ENCODE measurements around the gene OBSCN. TPM values are rescaled to one million over a fixed set of nuclear protein-coding genes. Genes with fewer than 3 reads are reported as not detected.

Gene OBSCN
- total and polyA plus RNA-seq, 7 experiments from 2014 or later, result 1.3 to 132 (median 76.4) TPM

DNA sequence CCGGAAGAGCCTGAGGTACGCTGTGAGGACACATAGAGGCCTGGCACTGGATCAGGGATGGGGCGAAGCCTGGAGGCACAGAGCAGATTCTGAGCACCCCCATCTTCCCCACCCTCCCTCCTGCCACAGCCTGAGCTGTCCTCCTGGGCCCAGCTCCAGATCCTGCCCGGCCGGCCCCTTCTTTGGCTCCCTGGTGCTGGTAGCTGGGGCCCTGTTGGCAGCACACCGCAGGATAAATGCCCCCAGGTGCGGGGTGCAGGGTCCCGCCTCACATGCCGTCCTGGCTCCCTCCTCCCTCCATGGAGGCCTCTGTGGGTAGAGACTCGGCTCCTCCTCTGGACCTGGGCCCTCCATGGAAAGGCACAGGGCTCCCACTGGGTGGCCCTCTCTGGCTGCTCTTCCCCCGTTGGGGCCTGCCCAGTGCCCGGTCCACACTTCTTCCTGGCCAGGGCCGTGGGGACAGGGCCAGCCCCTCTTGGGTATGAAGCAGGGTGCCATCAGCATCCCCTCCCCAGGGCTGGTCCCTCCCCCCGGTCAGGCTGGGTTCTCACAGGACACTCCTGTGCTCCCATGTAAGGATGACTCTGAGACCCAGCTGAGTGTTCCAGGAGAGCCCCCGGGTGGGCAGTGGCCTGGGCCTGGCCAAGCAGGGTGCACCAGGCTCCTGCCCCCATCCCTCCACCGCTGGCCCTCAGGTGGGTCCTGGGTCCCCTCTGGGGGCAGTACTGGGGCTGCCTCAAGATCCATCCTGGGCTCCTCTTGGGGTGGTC is 1.1 kb upstream of the OBSCN start:
- Mint-ChIP-seq H3K27me3 (peaks cover 4 to 24% (median 10%) of the 10 kb centered on the region in 5 donors), H3K9me3 (no peaks in the 10 kb centered on the region), H3K27ac (no peak overlapping the region), H3K4me3 (no peak overlapping the region), H3K4me1 (no peaks in the 10 kb centered on the region), H3K36me3 (no peaks in the 10 kb centered on the region)
- Histone ChIP-seq H3K9me3 (ENCODE audit: control insufficient read depth in 2 of 3, low read length in 3 of 3) (no peaks in the 10 kb centered on the region), H3K27me3 (ENCODE audit: control insufficient read depth in 2 of 2, insufficient read depth in 2 of 2, low read length in 2 of 2) (no peaks in the 10 kb centered on the region), H3K4me3 (ENCODE audit: low read length) (no peak overlapping the region), H3K27ac (ENCODE audit: low read depth, low read length) (no peak overlapping the region), H3K4me1 (ENCODE audit: control insufficient read depth in 2 of 2, insufficient read depth in 2 of 2, low read length in 2 of 2) (no peaks in the 10 kb centered on the region), H3K36me3 (ENCODE audit: control insufficient read depth in 2 of 3, insufficient read depth in 3 of 3, low read length in 3 of 3) (no peaks in the 10 kb centered on the region)
- intact Hi-C loops (cut with micrococcal nuclease), result no loop called here
- ChIA-PET POLR2A (interaction anchor here (0.5 kb wide), 1 partner anchor 19 kb away, joined by 3 read pairs; no protein-coding TSS in a partner anchor), CTCF (no interaction called here)
- DNase-seq (no peak), ATAC-seq (peak; percentile 19)

DNA sequence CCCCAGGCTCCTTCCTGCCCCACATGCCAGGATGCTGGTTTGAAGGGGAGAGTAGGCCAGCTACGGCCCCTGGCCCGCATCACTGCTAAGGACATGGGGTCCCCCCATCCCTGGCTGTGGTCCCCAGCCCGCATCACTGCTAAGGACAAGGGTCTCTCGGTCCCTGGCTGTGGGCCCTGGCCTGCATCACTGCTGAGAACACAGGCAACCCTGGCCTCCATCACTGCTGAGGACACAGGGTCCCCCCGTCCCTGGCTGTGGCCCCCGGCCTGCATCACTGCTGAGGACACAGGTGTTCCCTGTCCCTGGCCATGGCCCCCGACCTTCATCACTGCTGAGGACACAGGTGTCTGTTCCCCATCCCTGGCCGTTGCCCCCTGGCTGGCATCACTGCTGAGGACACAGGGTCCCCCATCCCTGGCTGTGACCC is 448 bp upstream of the OBSCN start:
- intact Hi-C loops (cut with micrococcal nuclease), result no loop called here
- no peaks in the 10 kb centered on the region for H3K4me1 Mint-ChIP-seq
- H3K9me3 ChIP-seq (ENCODE audit: control insufficient read depth in 2 of 3, low read length in 3 of 3), result no peaks in the 10 kb centered on the region
- no peaks in the 10 kb centered on the region for H3K4me1 ChIP-seq (ENCODE audit: control insufficient read depth in 2 of 2, insufficient read depth in 2 of 2, low read length in 2 of 2)
- H3K27ac Mint-ChIP-seq, result no peak overlapping the region
- ATAC-seq (no peak), DNase-seq (no peak)
- H3K27ac ChIP-seq (ENCODE audit: low read depth, low read length), result no peak overlapping the region
- H3K36me3 Mint-ChIP-seq, result no peaks in the 10 kb centered on the region
- H3K27me3 ChIP-seq (ENCODE audit: control insufficient read depth in 2 of 2, insufficient read depth in 2 of 2, low read length in 2 of 2), result no peaks in the 10 kb centered on the region
- H3K9me3 Mint-ChIP-seq, result no peaks in the 10 kb centered on the region
- POLR2A ChIA-PET, result no interaction called here
- H3K27me3 Mint-ChIP-seq, result peaks cover 4 to 24% (median 10%) of the 10 kb centered on the region in 5 donors
- no peaks in the 10 kb centered on the region for H3K36me3 ChIP-seq (ENCODE audit: control insufficient read depth in 2 of 3, insufficient read depth in 3 of 3, low read length in 3 of 3)
- CTCF ChIA-PET, result no interaction called here
- no peak overlapping the region for H3K4me3 ChIP-seq (ENCODE audit: low read length)
- H3K4me3 Mint-ChIP-seq, result no peak overlapping the region

- Histone ChIP-seq H3K36me3 (ENCODE audit: control insufficient read depth in 2 of 3, insufficient read depth in 3 of 3, low read length in 3 of 3) (no peaks in the 10 kb centered on the region), H3K4me3 (ENCODE audit: low read length) (no peak overlapping the region), H3K27ac (ENCODE audit: low read depth, low read length) (no peak overlapping the region), H3K9me3 (ENCODE audit: control insufficient read depth in 2 of 3, low read length in 3 of 3) (no peaks in the 10 kb centered on the region), H3K4me1 (ENCODE audit: control insufficient read depth in 2 of 2, insufficient read depth in 2 of 2, low read length in 2 of 2) (no peaks in the 10 kb centered on the region), H3K27me3 (ENCODE audit: control insufficient read depth in 2 of 2, insufficient read depth in 2 of 2, low read length in 2 of 2) (no peaks in the 10 kb centered on the region)
- Mint-ChIP-seq H3K27ac (no peak overlapping the region), H3K36me3 (no peaks in the 10 kb centered on the region), H3K9me3 (no peaks in the 10 kb centered on the region), H3K4me1 (peaks cover 0 to 4% (median 0%) of the 10 kb centered on the region in 7 donors), H3K27me3 (peaks cover 4 to 13% (median 4%) of the 10 kb centered on the region in 5 donors), H3K4me3 (no peak overlapping the region)
- ATAC-seq, result no peak
- intact Hi-C loops (cut with micrococcal nuclease), result no loop called here
- CTCF ChIA-PET, result no interaction called here
- POLR2A ChIA-PET, result interaction anchor here (0.5 to 0.6 kb wide), 2 partner anchors 49 to 58 kb away, joined by 3 read pairs; no protein-coding TSS in a partner anchor
- no peak for DNase-seq
These were observed 1.1 kb downstream of the OBSCN start for GRCh38 chr1:228208831-228209551.

DNA sequence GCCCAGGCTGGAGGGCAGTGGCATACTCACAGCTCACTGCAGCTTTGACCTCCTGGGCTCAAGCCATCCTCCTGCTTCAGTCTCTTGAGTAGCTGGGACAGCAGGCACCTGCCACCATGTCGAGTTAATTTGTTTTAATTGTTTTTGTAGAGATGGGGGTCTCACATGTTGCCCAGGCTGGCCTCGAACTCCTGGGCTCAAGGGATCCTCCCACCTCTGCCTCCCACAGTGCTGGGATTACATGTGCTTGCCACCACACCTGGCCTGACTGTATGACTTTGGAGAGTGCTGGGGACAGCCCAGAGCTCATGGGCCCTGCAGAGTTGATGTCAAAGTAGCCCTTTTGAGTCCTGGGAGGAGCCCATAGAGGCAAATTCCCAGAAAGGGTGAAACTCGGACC is 1.8 kb downstream of the OBSCN start:
- no peaks in the 10 kb centered on the region for H3K4me1 ChIP-seq (ENCODE audit: control insufficient read depth in 2 of 2, insufficient read depth in 2 of 2, low read length in 2 of 2)
- no peaks in the 10 kb centered on the region for H3K27me3 ChIP-seq (ENCODE audit: control insufficient read depth in 2 of 2, insufficient read depth in 2 of 2, low read length in 2 of 2)
- no peaks in the 10 kb centered on the region for H3K9me3 Mint-ChIP-seq
- no peak overlapping the region for H3K27ac Mint-ChIP-seq
- no peak for DNase-seq
- H3K9me3 ChIP-seq (ENCODE audit: control insufficient read depth in 2 of 3, low read length in 3 of 3), result no peaks in the 10 kb centered on the region
- no peak for ATAC-seq
- peaks cover 0 to 7% (median 0%) of the 10 kb centered on the region in 7 donors for H3K4me1 Mint-ChIP-seq
- CTCF ChIA-PET, result no interaction called here
- POLR2A ChIA-PET, result interaction anchor here (0.5 to 0.6 kb wide), 2 partner anchors 49 to 57 kb away, joined by 3 read pairs; no protein-coding TSS in a partner anchor
- intact Hi-C loops (cut with micrococcal nuclease), result no loop called here
- H3K36me3 Mint-ChIP-seq, result no peaks in the 10 kb centered on the region
- no peak overlapping the region for H3K4me3 ChIP-seq (ENCODE audit: low read length)
- H3K4me3 Mint-ChIP-seq, result no peak overlapping the region
- H3K27ac ChIP-seq (ENCODE audit: low read depth, low read length), result no peak overlapping the region
- H3K27me3 Mint-ChIP-seq, result peaks cover 4 to 13% (median 4%) of the 10 kb centered on the region in 5 donors
- no peaks in the 10 kb centered on the region for H3K36me3 ChIP-seq (ENCODE audit: control insufficient read depth in 2 of 3, insufficient read depth in 3 of 3, low read length in 3 of 3)

- Mint-ChIP-seq H3K4me3 (no peak overlapping the region), H3K27me3 (peaks cover 4 to 10% (median 4%) of the 10 kb centered on the region in 5 donors), H3K9me3 (no peaks in the 10 kb centered on the region), H3K4me1 (peaks cover 0 to 9% (median 0%) of the 10 kb centered on the region in 7 donors), H3K36me3 (no peaks in the 10 kb centered on the region), H3K27ac (no peak overlapping the region)
- no peak for DNase-seq
- Histone ChIP-seq H3K4me3 (ENCODE audit: low read length) (no peak overlapping the region), H3K9me3 (ENCODE audit: control insufficient read depth in 2 of 3, low read length in 3 of 3) (no peaks in the 10 kb centered on the region), H3K27ac (ENCODE audit: low read depth, low read length) (no peak overlapping the region), H3K36me3 (ENCODE audit: control insufficient read depth in 2 of 3, insufficient read depth in 3 of 3, low read length in 3 of 3) (peaks cover 0 to 5% (median 0%) of the 10 kb centered on the region in 3 experiments), H3K27me3 (ENCODE audit: control insufficient read depth in 2 of 2, insufficient read depth in 2 of 2, low read length in 2 of 2) (no peaks in the 10 kb centered on the region), H3K4me1 (ENCODE audit: control insufficient read depth in 2 of 2, insufficient read depth in 2 of 2, low read length in 2 of 2) (no peaks in the 10 kb centered on the region)
- ChIA-PET CTCF (no interaction called here), POLR2A (interaction anchor here (1.0 kb wide), 1 partner anchor 13 kb away, joined by 5 read pairs; no protein-coding TSS in a partner anchor)
- intact Hi-C loops (cut with micrococcal nuclease), result no loop called here
- ATAC-seq, result no peak
These were observed 2.3 kb downstream of the OBSCN start for GRCh38 chr1:228210076-228210651.

- peaks cover 0 to 10% (median 2%) of the 10 kb centered on the region in 7 donors for H3K4me1 Mint-ChIP-seq
- CTCF ChIA-PET, result no interaction called here
- peaks cover 0 to 6% (median 4%) of the 10 kb centered on the region in 5 donors for H3K27me3 Mint-ChIP-seq
- no peak overlapping the region for H3K27ac ChIP-seq (ENCODE audit: low read depth, low read length)
- no peaks in the 10 kb centered on the region for H3K36me3 Mint-ChIP-seq
- peak overlapping the region in 4 of 9 donors; percentile 8 to 76 (median 70) for H3K27ac Mint-ChIP-seq
- DNase-seq, result peak in 1 of 9 donors; percentile 20
- H3K27me3 ChIP-seq (ENCODE audit: control insufficient read depth in 2 of 2, insufficient read depth in 2 of 2, low read length in 2 of 2), result no peaks in the 10 kb centered on the region
- H3K4me1 ChIP-seq (ENCODE audit: control insufficient read depth in 2 of 2, insufficient read depth in 2 of 2, low read length in 2 of 2), result no peaks in the 10 kb centered on the region
- H3K4me3 ChIP-seq (ENCODE audit: low read length), result no peak overlapping the region
- no peak for ATAC-seq
- intact Hi-C loops (cut with micrococcal nuclease), result no loop called here
- POLR2A ChIA-PET, result interaction anchor here (1.0 kb wide), 1 partner anchor 12 kb away, joined by 5 read pairs; no protein-coding TSS in a partner anchor
- H3K9me3 ChIP-seq (ENCODE audit: control insufficient read depth in 2 of 3, low read length in 3 of 3), result no peaks in the 10 kb centered on the region
- no peaks in the 10 kb centered on the region for H3K9me3 Mint-ChIP-seq
- H3K4me3 Mint-ChIP-seq, result peak overlapping the region in 9 of 10 donors; percentile 12 to 75 (median 51)
- peaks cover 0 to 12% (median 0%) of the 10 kb centered on the region in 3 experiments for H3K36me3 ChIP-seq (ENCODE audit: control insufficient read depth in 2 of 3, insufficient read depth in 3 of 3, low read length in 3 of 3)
These were observed 3.1 kb downstream of the OBSCN start for GRCh38 chr1:228210712-228211530.

All from naive thymus-derived CD4-positive, alpha-beta T cell (primary cell).